K562 (cell line): Measurements from ENCODE around the gene RABL3. TPM values are rescaled to one million over a fixed set of nuclear protein-coding genes. Genes with fewer than 3 reads are reported as not detected.
A peak's percentile ranks its signal among the peaks of the same experiment; 100 is the strongest.

Source experiments
- BMI1 ChIP-seq: fragments of 150-350 bp; IDR thresholded peaks from 2 replicates; pipeline ENCODE4 v1.6.1; 2014; ENCODE audit warnings: low read length
- CCNT2 ChIP-seq: IDR thresholded peaks from 2 replicates; pipeline ENCODE4 v1.6.1; 2011; ENCODE audit warnings: borderline replicate concordance, low read depth, mild to moderate bottlenecking, moderate library complexity, mixed read lengths, low read length; ENCODE audit not compliant: insufficient read length; ENCODE audit errors: extremely low read depth
- CEBPG ChIP-seq, 3 experiments: fragments of 200-800 bp in 1 of 3; sonication (Bioruptor generic) in 1 of 3; sonication (generic) in 1 of 3; formaldehyde crosslinking in 1 of 3; IDR thresholded peaks in 2 of 3; conservative IDR thresholded peaks in 1 of 3; 2 replicates each; pipeline versions ENCODE4 v1.6.1 to v1.8.0; 2016 to 2022; ENCODE audit warnings: missing compliant biosample characterization in 2 of 3, missing genetic modification characterization in 2 of 3, mild to moderate bottlenecking in 1 of 3, missing genetic modification reagents in 1 of 3
- ELF4 ChIP-seq: fragments of 450-650 bp; formaldehyde crosslinking; IDR thresholded peaks from 2 replicates; pipeline ENCODE4 v1.4.0; 2022; ENCODE audit warnings: missing genetic modification characterization
- EP400 ChIP-seq: fragments of 450-650 bp; IDR thresholded peaks from 2 replicates; pipeline ENCODE4 v1.6.1; 2017; ENCODE audit warnings: antibody characterized with exemption, mild to moderate bottlenecking, moderate library complexity
- FOXA3 ChIP-seq, 2 experiments: fragments of 450-650 bp in 1 of 2; sonication (generic) in 1 of 2; formaldehyde crosslinking; IDR thresholded peaks in 1 of 2; conservative IDR thresholded peaks in 1 of 2; 2 replicates each; pipeline versions ENCODE4 v1.4.0 to v1.8.0; 2020 to 2022; ENCODE audit warnings: mild to moderate bottlenecking in 2 of 2, missing genetic modification reagents in 1 of 2
- FOXM1 ChIP-seq, 2 experiments: fragments of 450-650 bp in 1 of 2; sonication (generic) in 1 of 2; formaldehyde crosslinking in 1 of 2; IDR thresholded peaks; 2 replicates each; pipeline versions ENCODE4 v1.6.1 to v1.9.0; 2017 to 2022; ENCODE audit warnings: low read depth in 2 of 2, mild to moderate bottlenecking in 2 of 2, missing genetic modification reagents in 1 of 2, moderate library complexity in 1 of 2
- GATAD2B ChIP-seq: fragments of 450-650 bp; IDR thresholded peaks from 2 replicates; pipeline ENCODE4 v1.6.1; 2017; ENCODE audit warnings: mild to moderate bottlenecking, borderline replicate concordance
- HCFC1 ChIP-seq: IDR thresholded peaks from 2 replicates; pipeline ENCODE4 v1.6.1; 2012; ENCODE audit warnings: low read depth, low read length, improper control_type of control experiment
- KDM2B ChIP-seq: fragments of 250-450 bp; sonication (Bioruptor Pico); IDR thresholded peaks from 2 replicates; pipeline ENCODE4 v1.8.0; 2021; ENCODE audit warnings: mild to moderate bottlenecking, moderate library complexity
- MEF2A ChIP-seq: IDR thresholded peaks from 2 replicates; pipeline ENCODE4 v1.6.1; 2011; ENCODE audit warnings: low read depth, mild to moderate bottlenecking, low read length, moderate library complexity; ENCODE audit not compliant: control insufficient read depth
- MYC ChIP-seq, 2 experiments: fragments of 250-450 bp in 1 of 2; sonication (Bioruptor Pico) in 1 of 2; IDR thresholded peaks; 2 replicates each; pipeline versions ENCODE4 v1.5.1 to v1.6.1; 2012 to 2021; ENCODE audit warnings: low read depth in 2 of 2, borderline replicate concordance in 1 of 2, improper control_type of control experiment in 1 of 2, low read length in 1 of 2, mild to moderate bottlenecking in 1 of 2, moderate library complexity in 1 of 2
- NBN ChIP-seq: fragments of 450-650 bp; IDR thresholded peaks from 2 replicates; pipeline ENCODE4 v1.6.1; 2016; ENCODE audit warnings: low read depth, mild to moderate bottlenecking
- NFXL1 ChIP-seq: fragments of 450-650 bp; formaldehyde crosslinking; IDR thresholded peaks from 2 replicates; pipeline ENCODE4 v1.4.0; 2021; ENCODE audit warnings: mild to moderate bottlenecking
- NONO ChIP-seq, 2 experiments: fragments of 200-400 bp in 1 of 2; fragments of 450-650 bp in 1 of 2; formaldehyde crosslinking in 1 of 2; IDR thresholded peaks; 2 replicates each; pipeline ENCODE4 v1.6.1; 2017; ENCODE audit warnings: low read depth in 2 of 2, mild to moderate bottlenecking in 2 of 2, moderate library complexity in 2 of 2, low read length in 1 of 2
- NR0B1 ChIP-seq: fragments of 450-650 bp; IDR thresholded peaks from one replicate; pipeline ENCODE4 v1.6.1; 2018; ENCODE audit warnings: mild to moderate bottlenecking, moderate library complexity; ENCODE audit not compliant: partially characterized antibody
- POLR2AphosphoS2 ChIP-seq: IDR thresholded peaks from 2 replicates; pipeline ENCODE4 v1.6.1; 2012; ENCODE audit warnings: low read length, improper control_type of control experiment
- PYGO2 ChIP-seq: fragments of 450-650 bp; IDR thresholded peaks from 2 replicates; pipeline ENCODE4 v1.6.1; 2016; ENCODE audit warnings: mild to moderate bottlenecking, missing genetic modification characterization, moderate library complexity, missing compliant biosample characterization
- SRSF1 ChIP-seq: fragments of 200-400 bp; formaldehyde crosslinking; IDR thresholded peaks from 2 replicates; pipeline ENCODE4 v1.6.1; 2017; ENCODE audit warnings: mild to moderate bottlenecking, low read depth, low read length, moderate library complexity
- ZNF165 ChIP-seq: fragments of 250-450 bp; sonication (Bioruptor Pico); IDR thresholded peaks from 2 replicates; pipeline ENCODE4 v1.4.0; 2020; ENCODE audit warnings: borderline replicate concordance
- ZNF274 ChIP-seq: IDR thresholded peaks from 2 replicates; pipeline ENCODE4 v1.6.1; 2011; ENCODE audit warnings: low read depth, mild to moderate bottlenecking, low read length, moderate library complexity, borderline replicate concordance
- polyA plus RNA-seq, 8 experiments: library from polyadenylated mRNA; depleted of rRNA in 4 of 8; stranded (reverse) in 5 of 8; unstranded in 3 of 8; fragments of >200 nt; fragmentation: Nextera tagmentation in 2 of 8; fragmentation: Illumina TruSeq in 1 of 8; extraction: Ambion mirVana in 2 of 8; extraction: Trizol in 1 of 8; gene quantifications; 2 replicates each; pipeline versions ENCODE4 v1.2.1 to v1.2.3, GENCODE V29; 2011 to 2014; ENCODE audit warnings: inconsistent platforms in 1 of 8, missing spikeins in 1 of 8
- total RNA-seq, 7 experiments: library from RNA; depleted of rRNA in 6 of 7; stranded (reverse); fragments of >200 nt in 6 of 7; fragmentation: Illumina TruSeq in 2 of 7; extraction: Trizol in 2 of 7; gene quantifications; 2 replicates each; pipeline versions ENCODE4 v1.2.1 to v1.2.3, GENCODE V29; 2011 to 2021; ENCODE audit warnings: low replicate concordance in 1 of 7
- TF ChIP-seq, protein P1 (sequence below): fragments of 450-650 bp; formaldehyde crosslinking; IDR thresholded peaks from 2 replicates; pipeline ENCODE4 v1.4.0; 2020; ENCODE audit warnings: mild to moderate bottlenecking, moderate library complexity
- TF ChIP-seq, protein P2 (sequence below): fragments of 450-650 bp; conservative IDR thresholded peaks from 2 replicates; pipeline ENCODE4 v1.6.1; 2016; ENCODE audit warnings: missing genetic modification characterization, low read depth, mild to moderate bottlenecking, control low read depth, missing compliant biosample characterization

RABL3 gene
- total and polyA plus RNA-seq, 9 of the 15 experiments (the other 6 are each of a cell fraction or from before 2014, with no cell fraction given) = 6.5 to 30.7 (median 12.3) TPM

DNA sequence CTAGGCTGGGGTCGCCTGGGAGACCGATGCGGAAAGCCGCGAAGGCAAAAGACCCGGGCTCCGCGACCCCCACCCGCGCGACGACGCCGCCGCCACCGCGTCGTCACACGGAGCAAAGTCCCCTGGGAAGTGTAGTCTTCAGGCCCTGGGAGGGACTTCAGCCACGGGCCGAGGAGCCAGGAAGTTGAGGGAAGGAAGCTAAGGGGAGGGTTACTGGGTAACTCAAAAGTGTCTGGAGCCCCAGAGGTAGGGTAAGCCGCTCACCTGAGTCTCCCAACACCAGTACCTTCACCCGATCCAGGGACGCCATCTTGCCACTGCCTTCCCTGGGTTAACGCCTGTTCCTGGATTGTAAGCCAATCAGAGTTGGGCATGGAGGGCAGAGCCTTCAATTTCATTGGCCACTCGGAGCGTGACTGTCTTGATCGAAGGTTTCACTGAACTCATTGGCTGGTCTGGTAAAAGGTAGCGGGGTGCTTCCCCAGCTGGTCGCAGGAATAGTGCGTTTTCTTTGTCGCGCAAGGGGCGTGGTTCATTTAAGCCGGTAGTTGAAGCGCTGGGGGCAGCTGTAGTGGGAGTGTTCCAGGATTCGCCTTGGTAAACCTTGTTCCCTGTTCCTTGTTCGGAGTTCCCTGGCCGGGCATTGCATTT lies at the start of gene RABL3, which contains the start of gene GTF2E1 (continued):
- TF ChIP-seq, protein P1, sequence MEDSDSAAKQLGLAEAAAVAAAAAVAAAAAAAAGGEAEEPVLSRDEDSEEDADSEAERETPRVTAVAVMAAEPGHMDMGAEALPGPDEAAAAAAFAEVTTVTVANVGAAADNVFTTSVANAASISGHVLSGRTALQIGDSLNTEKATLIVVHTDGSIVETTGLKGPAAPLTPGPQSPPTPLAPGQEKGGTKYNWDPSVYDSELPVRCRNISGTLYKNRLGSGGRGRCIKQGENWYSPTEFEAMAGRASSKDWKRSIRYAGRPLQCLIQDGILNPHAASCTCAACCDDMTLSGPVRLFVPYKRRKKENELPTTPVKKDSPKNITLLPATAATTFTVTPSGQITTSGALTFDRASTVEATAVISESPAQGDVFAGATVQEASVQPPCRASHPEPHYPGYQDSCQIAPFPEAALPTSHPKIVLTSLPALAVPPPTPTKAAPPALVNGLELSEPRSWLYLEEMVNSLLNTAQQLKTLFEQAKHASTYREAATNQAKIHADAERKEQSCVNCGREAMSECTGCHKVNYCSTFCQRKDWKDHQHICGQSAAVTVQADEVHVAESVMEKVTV (CRISPR knock-in tag) = no peak
- TF ChIP-seq POLR2AphosphoS2 = no peak
- no peak for TF ChIP-seq BMI1
- TF ChIP-seq CCNT2 = no peak
- TF ChIP-seq NFXL1 (CRISPR knock-in tag) = no peak
- no peak for TF ChIP-seq NONO (IDR thresholded peaks at IDR 0.05; ENCODE audit: low read depth in 2 of 2, low read length in 1 of 2)
- TF ChIP-seq ZNF274 = no peak
- TF ChIP-seq ZNF165 = no peak
- no peak for TF ChIP-seq ELF4
- no peak for TF ChIP-seq SRSF1
- TF ChIP-seq EP400 = peak; percentile 64
- TF ChIP-seq, protein P2, sequence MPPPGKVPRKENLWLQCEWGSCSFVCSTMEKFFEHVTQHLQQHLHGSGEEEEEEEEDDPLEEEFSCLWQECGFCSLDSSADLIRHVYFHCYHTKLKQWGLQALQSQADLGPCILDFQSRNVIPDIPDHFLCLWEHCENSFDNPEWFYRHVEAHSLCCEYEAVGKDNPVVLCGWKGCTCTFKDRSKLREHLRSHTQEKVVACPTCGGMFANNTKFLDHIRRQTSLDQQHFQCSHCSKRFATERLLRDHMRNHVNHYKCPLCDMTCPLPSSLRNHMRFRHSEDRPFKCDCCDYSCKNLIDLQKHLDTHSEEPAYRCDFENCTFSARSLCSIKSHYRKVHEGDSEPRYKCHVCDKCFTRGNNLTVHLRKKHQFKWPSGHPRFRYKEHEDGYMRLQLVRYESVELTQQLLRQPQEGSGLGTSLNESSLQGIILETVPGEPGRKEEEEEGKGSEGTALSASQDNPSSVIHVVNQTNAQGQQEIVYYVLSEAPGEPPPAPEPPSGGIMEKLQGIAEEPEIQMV (tag) = no peak
- no peak for TF ChIP-seq NR0B1
- TF ChIP-seq FOXM1 (IDR thresholded peaks at IDR 0.05; ENCODE audit: low read depth) = peak; percentile 75
- TF ChIP-seq FOXM1 (CRISPR knock-in tag; IDR thresholded peaks at IDR 0.05; ENCODE audit: low read depth) = no peak
- no peak for TF ChIP-seq GATAD2B
- no peak for TF ChIP-seq PYGO2 (tag)
- TF ChIP-seq FOXA3 (CRISPR knock-in tag; conservative IDR thresholded peaks at IDR 0.05 in 1 of 2, IDR thresholded peaks at IDR 0.05 in 1 of 2) = no peak
- TF ChIP-seq CEBPG (CRISPR knock-in tag; IDR thresholded peaks at IDR 0.05) = no peak
- no peak for TF ChIP-seq CEBPG (tag; conservative IDR thresholded peaks at IDR 0.05 in 1 of 2, IDR thresholded peaks at IDR 0.05 in 1 of 2)
- peak; percentile 85 for TF ChIP-seq HCFC1
- no peak for TF ChIP-seq KDM2B
- TF ChIP-seq MEF2A = no peak
- TF ChIP-seq NBN = peak; percentile 20; the same call in 1 of the 2 replicates
- TF ChIP-seq MYC (IDR thresholded peaks at IDR 0.05; ENCODE audit: low read depth, low read length) = no peak
- 0 out of 2 replicates have a peak, but pooled peaks have one; percentile 19 for TF ChIP-seq MYC (CRISPR knock-in tag; IDR thresholded peaks at IDR 0.05; ENCODE audit: borderline replicate concordance, low read depth)
